Neural crest cell (in vitro differentiated cells): ENCODE measurements around the gene ATP5PD. TPM values are rescaled to one million over a fixed set of nuclear protein-coding genes. Genes with fewer than 3 reads are reported as not detected.

Source experiments
- DNase-seq: peaks from one replicate; pipeline ENCODE4 v3.0.0; 2021; ENCODE audit warnings: low read depth, mixed read lengths, low spot score
- H3K27ac Mint-ChIP-seq: one replicate; pipeline ENCODE4 v1.8.0; 2021; ENCODE audit warnings: mild to moderate bottlenecking, mixed read lengths; ENCODE audit not compliant: unreplicated experiment
- H3K27me3 Mint-ChIP-seq: 2 replicates; pipeline ENCODE4 v1.8.0; 2021; ENCODE audit warnings: low read depth, mild to moderate bottlenecking, mixed read lengths
- H3K36me3 Mint-ChIP-seq: 2 replicates; pipeline ENCODE4 v1.8.0; 2021; ENCODE audit warnings: low read depth, mild to moderate bottlenecking, mixed read lengths
- H3K4me1 Mint-ChIP-seq: 2 replicates; pipeline ENCODE4 v1.8.0; 2021; ENCODE audit warnings: mixed read lengths
- H3K4me3 Mint-ChIP-seq: one replicate; pipeline ENCODE4 v1.8.0; 2021; ENCODE audit warnings: mild to moderate bottlenecking, mixed read lengths
- H3K9me3 Mint-ChIP-seq: 2 replicates; pipeline ENCODE4 v1.8.0; 2021; ENCODE audit warnings: mixed read lengths
- CTCF ChIP-seq: fragments of 200-600 bp; sonication (generic); conservative IDR thresholded peaks from 2 replicates; pipeline ENCODE4 v1.5.0; 2021; ENCODE audit warnings: antibody characterized with exemption, mild to moderate bottlenecking
- long read RNA-seq: library from polyadenylated mRNA; unstranded; transcript quantifications from one replicate; pipeline ENCODE4 v2.0.0, GENCODE V29; 2020
- total RNA-seq: library from RNA; stranded (reverse); gene quantifications from 2 replicates; pipeline ENCODE4 v1.2.1, GENCODE V29; 2021

ATP5PD gene
- total RNA-seq = 198 and 208 TPM in 2 replicates
- long read RNA-seq, transcript ATP5PD-201 (6 exons, 603 nt) = major isoform, 18 of 24 reads
- long read RNA-seq, partial matches to known transcripts = 5 of 24 reads
- long read RNA-seq, other reads (novel, unspliced or antisense) = 0 of 24 reads

GRCh38 chr17:75046407-75047289 lies at the start of gene ATP5PD, which contains the start of gene KCTD2:
Gene ATP5PD (minus strand): TSS chr17:75046969. CDS start chr17:75042650, 4,319 bp downstream.
Gene KCTD2 (plus strand): TSS chr17:75047225. CDS start chr17:75047251, 26 bp downstream.
- H3K27ac Mint-ChIP-seq = peak within 1 kb of the TSS; percentile 97
- H3K4me3 Mint-ChIP-seq = peak within 1 kb of the TSS; percentile 99
- peak; percentile 89 for DNase-seq
- H3K9me3 Mint-ChIP-seq = no peaks in the 10 kb centered on the region
- no peaks in the 10 kb centered on the region for H3K36me3 Mint-ChIP-seq
- no peak for TF ChIP-seq CTCF
- H3K4me1 Mint-ChIP-seq = peaks cover 41% of the 10 kb centered on the region
- no peaks in the 10 kb centered on the region for H3K27me3 Mint-ChIP-seq

- peaks cover 19% of the 10 kb centered on the region for H3K4me1 Mint-ChIP-seq
- H3K4me3 Mint-ChIP-seq = no peak overlapping the region
- DNase-seq = no peak
- H3K9me3 Mint-ChIP-seq = no peaks in the 10 kb centered on the region
- H3K27ac Mint-ChIP-seq = no peak overlapping the region
- no peaks in the 10 kb centered on the region for H3K27me3 Mint-ChIP-seq
- TF ChIP-seq CTCF = no peak
- no peaks in the 10 kb centered on the region for H3K36me3 Mint-ChIP-seq
Measured at GRCh38 chr17:75096082-75096625, 49.4 kb upstream of the ATP5PD start.

DNA sequence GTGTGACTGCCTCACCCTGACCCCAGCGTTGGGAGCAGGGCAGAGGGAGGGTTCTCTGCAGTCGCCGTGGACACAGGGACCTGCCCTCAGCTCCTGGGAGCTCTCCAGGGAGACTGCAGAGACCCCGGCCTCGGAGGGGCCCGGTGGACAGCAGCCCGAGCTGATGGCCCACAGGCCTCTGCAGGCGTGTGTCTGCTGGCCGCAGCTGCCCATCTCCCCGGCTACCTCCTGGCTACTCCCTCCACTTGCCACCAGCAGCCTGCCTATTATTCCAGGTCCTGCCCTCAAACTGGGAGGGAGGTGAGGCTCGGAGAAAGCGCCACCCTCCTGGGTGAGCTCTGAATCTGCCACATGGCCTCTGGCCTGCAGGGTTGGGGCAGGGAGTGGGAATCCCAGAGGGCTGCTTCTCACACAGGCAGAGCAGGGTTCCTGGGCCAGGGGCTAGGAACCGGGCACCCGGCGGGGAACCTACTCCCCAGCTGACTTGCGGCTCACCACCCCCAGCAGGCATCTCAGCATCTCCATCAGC lies 48.2 kb upstream of the ATP5PD start:
- Mint-ChIP-seq H3K4me3 (no peak overlapping the region), H3K4me1 (peaks cover 26% of the 10 kb centered on the region), H3K27ac (no peak overlapping the region), H3K9me3 (no peaks in the 10 kb centered on the region), H3K36me3 (no peaks in the 10 kb centered on the region), H3K27me3 (no peaks in the 10 kb centered on the region)
- DNase-seq = no peak
- TF ChIP-seq CTCF = no peak

GRCh38 chr17:75093548-75094158 lies 46.9 kb upstream of the ATP5PD start:
- Mint-ChIP-seq H3K27ac (no peak overlapping the region), H3K4me1 (peaks cover 31% of the 10 kb centered on the region), H3K4me3 (no peak overlapping the region), H3K27me3 (no peaks in the 10 kb centered on the region), H3K9me3 (no peaks in the 10 kb centered on the region), H3K36me3 (no peaks in the 10 kb centered on the region)
- DNase-seq = no peak
- TF ChIP-seq CTCF = no peak

DNA sequence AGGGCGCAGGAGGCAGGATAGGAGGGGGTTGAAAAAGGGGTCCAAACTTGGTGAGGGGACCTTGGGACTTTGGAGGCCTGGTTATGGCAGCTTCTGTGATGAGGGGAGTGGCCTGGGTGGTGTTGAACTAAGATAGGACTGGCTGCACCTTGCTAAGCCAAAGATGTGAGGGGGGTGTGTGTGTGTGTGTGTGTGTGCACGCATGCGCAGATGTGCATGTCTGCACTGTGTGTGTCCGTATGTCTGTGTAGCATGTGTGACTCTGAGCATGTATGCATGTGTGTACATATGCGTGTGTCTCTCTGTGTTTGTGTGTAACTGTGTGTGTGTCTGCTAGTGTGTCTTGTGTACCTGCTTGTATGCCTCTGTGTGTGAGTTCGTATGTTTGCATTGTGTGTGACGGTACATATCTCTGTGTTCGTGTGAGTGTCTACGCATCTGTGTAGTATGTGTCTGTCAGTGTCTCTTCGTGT lies 45.1 kb upstream of the ATP5PD start:
- H3K27ac Mint-ChIP-seq = no peak overlapping the region
- H3K27me3 Mint-ChIP-seq = no peaks in the 10 kb centered on the region
- no peaks in the 10 kb centered on the region for H3K9me3 Mint-ChIP-seq
- H3K4me1 Mint-ChIP-seq = peaks cover 40% of the 10 kb centered on the region
- no peaks in the 10 kb centered on the region for H3K36me3 Mint-ChIP-seq
- peak overlapping the region; percentile 2 for H3K4me3 Mint-ChIP-seq
- no peak for TF ChIP-seq CTCF
- DNase-seq = no peak
